Pancreas (tissue), 10 donors: ENCODE data around the gene HBEGF. TPM values are rescaled to one million over a fixed set of nuclear protein-coding genes. Genes with fewer than 3 reads are reported as not detected.

Experiments
- ATAC-seq, 4 donors: fragments of 200-7000 bp; cut with Tn5 transposase; one replicate each; pipeline versions ENCODE4 v1.8.0 to v1.9.1; 2020; ENCODE audit warnings: mild to moderate bottlenecking in 4 of 4, moderate library complexity in 4 of 4
- DNase-seq, 6 donors: peaks; one replicate each; pipeline ENCODE4 v3.0.0-alpha.2; 2020
- FAIRE-seq: peaks from 2 replicates; lab custom pipeline; 2012; peaks lifted over from hg19 to GRCh38; lab: Jason Lieb, UNC
- H3K27ac ChIP-seq, 4 donors: fragments of 200-600 bp; sonication (generic); 1 replicate in 3 of 4; 2 replicates in 1 of 4; pipeline versions ENCODE4 v1.5.0 to v1.8.0; 2020
- H3K27me3 ChIP-seq, 4 donors: fragments of 200-600 bp; one replicate each; pipeline ENCODE4 v1.8.0; 2021
- H3K36me3 ChIP-seq, 3 donors: fragments of 200-600 bp; sonication (generic) in 1 of 3; one replicate each; pipeline versions ENCODE4 v1.5.0 to v1.8.0; 2020 to 2021
- H3K4me1 ChIP-seq, 3 donors: fragments of 200-600 bp; one replicate each; pipeline ENCODE4 v1.8.0; 2021
- H3K4me3 ChIP-seq, 4 donors: fragments of 200-600 bp; sonication (generic) in 2 of 4; one replicate each; pipeline versions ENCODE4 v1.5.0 to v1.8.0; 2020 to 2021
- H3K9me3 ChIP-seq, 4 donors: fragments of 200-600 bp; one replicate each; pipeline ENCODE4 v1.8.0; 2021
- CTCF ChIP-seq, 4 donors: fragments of 200-600 bp; sonication (generic) in 3 of 4; IDR thresholded peaks; one replicate each; pipeline versions ENCODE4 v1.5.0 to v1.8.0; 2021; ENCODE audit warnings: antibody characterized with exemption in 4 of 4
- WGBS, 2 donors: extraction: QIAGEN DNeasy Blood & Tissue Kit; methylation state at CpG; one replicate each; pipeline ENCODE4 v1.1.7; 2013; 5-methylcytosine and 5-hydroxymethylcytosine counted together
- intact Hi-C, 3 donors: fragments of 100-400 bp; cut with DNase I; formaldehyde crosslinking; loops; one replicate each; pipeline versions ENCODE4 v1.11.1 to v1.14.2; 2022
- polyA plus RNA-seq, 2 donors: library from polyadenylated mRNA; stranded (reverse); fragments of 200-250 nt; gene quantifications; one replicate each; pipeline ENCODE4 v1.2.3, GENCODE V29; 2013
- total RNA-seq, 6 donors: library from RNA; stranded (reverse); fragmentation: NEBNext Ultra II Directional in 4 of 6; extraction: Animal tissue kit (Norgen Biotek cat#: 25700) in 4 of 6; gene quantifications; one replicate each; pipeline versions ENCODE4 v1.2.1 to v1.2.4, GENCODE V29; 2021 to 2023
- donor health status: healthy with polysubstance abuse.
- donor health status: DM: no; HTN: no; CAD: no; lungs with moderate emphysema.
- donor health status: DM: no; HTN: no; CAD: no.
- donor health status: control.
- donor health status: control.
- donor health status: Bipolar disorder and iron deficiency.
- donor health status: DM: yes; HTN: yes; CAD: no.
- donor health status: DM: no; HTN: no; CAD: no.
- donor health status: DM: no; HTN: no; CAD: no.
- donor health status: DM: yes; HTN: yes; CAD: no.

The HBEGF gene
- total and polyA plus RNA-seq, 8 donors, result 0.97 to 5.0 (median 2.0) TPM

- Histone ChIP-seq H3K9me3 (no peaks in the 10 kb centered on the region), H3K4me3 (no peak overlapping the region), H3K4me1 (no peaks in the 10 kb centered on the region), H3K27ac (no peak overlapping the region), H3K36me3 (no peaks in the 10 kb centered on the region), H3K27me3 (no peaks in the 10 kb centered on the region)
- WGBS, 2 donors, result 80% methylated on average over 8 of the region's 8 CpGs
- FAIRE-seq, result no peak
- no peak for DNase-seq
- intact Hi-C loops, result loop anchor here (10.0 kb wide), 3 partner anchors 128 to 352 kb away; partner anchors contain the start of genes CD14 (in 1 of the 3) and TMCO6 (in 1 of the 3)
- ATAC-seq, result no peak
- no peak for TF ChIP-seq CTCF (IDR thresholded peaks at IDR 0.05)
These were observed 15.9 kb upstream of the HBEGF start for GRCh38 chr5:140362311-140362710.

DNA sequence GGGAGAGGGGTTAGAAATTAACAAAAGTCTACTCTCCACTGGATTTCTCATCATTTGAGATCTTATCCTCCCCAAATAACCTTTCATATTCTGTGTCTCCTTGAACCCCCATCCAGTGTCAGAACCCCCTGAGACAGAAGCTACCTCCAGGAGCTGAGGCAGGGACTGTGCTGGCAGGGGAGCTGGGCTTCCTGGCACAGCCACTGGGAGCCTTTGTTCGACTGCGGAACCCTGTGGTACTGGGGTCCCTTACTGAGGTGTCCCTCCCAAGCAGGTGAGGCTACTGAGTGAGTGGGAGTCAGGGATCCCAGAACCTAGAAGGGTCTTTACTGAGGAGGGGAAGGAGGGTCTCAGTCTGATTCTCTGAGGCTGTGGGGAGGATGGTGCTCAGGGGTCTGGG, 15.5 kb upstream of the HBEGF start:
- Histone ChIP-seq H3K4me3 (no peak overlapping the region), H3K27me3 (no peaks in the 10 kb centered on the region), H3K27ac (no peak overlapping the region), H3K36me3 (no peaks in the 10 kb centered on the region), H3K4me1 (no peaks in the 10 kb centered on the region), H3K9me3 (no peaks in the 10 kb centered on the region)
- no peak for FAIRE-seq
- WGBS, 2 donors, result 92 to 93% methylated on average over 2 of the region's 2 CpGs
- no peak for ATAC-seq
- intact Hi-C loops, result loop anchor here (10.0 kb wide), 3 partner anchors 127 to 353 kb away; partner anchors contain the start of genes CD14 (in 1 of the 3) and TMCO6 (in 1 of the 3)
- no peak for DNase-seq
- no peak for TF ChIP-seq CTCF (IDR thresholded peaks at IDR 0.05)

- H3K36me3 ChIP-seq, result no peaks in the 10 kb centered on the region
- ATAC-seq, result no peak
- intact Hi-C loops, result loop anchor here (10.0 kb wide), 3 partner anchors 126 to 354 kb away; partner anchors contain the start of genes CD14 (in 1 of the 3) and TMCO6 (in 1 of the 3)
- DNase-seq, result no peak
- no peaks in the 10 kb centered on the region for H3K9me3 ChIP-seq
- no peak overlapping the region for H3K27ac ChIP-seq
- no peak for TF ChIP-seq CTCF (IDR thresholded peaks at IDR 0.05)
- 62 to 70% methylated on average over 7 of the region's 7 CpGs for WGBS, 2 donors
- H3K4me1 ChIP-seq, result no peaks in the 10 kb centered on the region
- FAIRE-seq, result no peak
- no peak overlapping the region for H3K4me3 ChIP-seq
- no peaks in the 10 kb centered on the region for H3K27me3 ChIP-seq
These were observed 14.5 kb upstream of the HBEGF start for GRCh38 chr5:140360681-140361479.

- Histone ChIP-seq H3K4me3 (no peak within 1 kb of the TSS), H3K4me1 (no peaks in the 10 kb centered on the region), H3K27ac (no peak within 1 kb of the TSS), H3K36me3 (no peaks in the 10 kb centered on the region), H3K9me3 (no peaks in the 10 kb centered on the region), H3K27me3 (no peaks in the 10 kb centered on the region)
- intact Hi-C loops, result loop anchor here (10.0 kb wide), 3 partner anchors 125 to 355 kb away; partner anchors contain the start of genes CD14 (in 1 of the 3) and TMCO6 (in 1 of the 3)
- FAIRE-seq (no peak), DNase-seq (no peak), ATAC-seq (no peak)
- 80 to 86% methylated on average over 2 of the region's 2 CpGs for WGBS, 2 donors
- TF ChIP-seq CTCF (IDR thresholded peaks at IDR 0.05), result no peak
These were observed 13.7 kb upstream of the HBEGF start, which contains the start of gene SLC4A9 for GRCh38 chr5:140360101-140360500. TSS of gene SLC4A9 (plus strand) at chr5:140360194. CDS start at chr5:140360237, 43 bp downstream.
